Subcutaneous adipose tissue (tissue), 4 donors: ENCODE data around the gene CYS1. TPM values are rescaled to one million over a fixed set of nuclear protein-coding genes. Genes with fewer than 3 reads are reported as not detected.

Source experiments
- CTCF ChIP-seq: fragments of 450-650 bp; IDR thresholded peaks from one replicate; pipeline ENCODE4 v1.5.1; 2016; ENCODE audit warnings: low read depth, mild to moderate bottlenecking, control low read depth, antibody characterized with exemption, moderate library complexity
- total RNA-seq, 4 donors: library from RNA; depleted of rRNA; stranded (reverse); fragments of >200 nt; gene quantifications; one replicate each; pipeline ENCODE4 v1.1.0, GENCODE V29; 2016

Gene CYS1
- total RNA-seq, 4 donors from 2014 or later = 1.1 to 2.4 (median 1.4) TPM; not detected in 1

DNA sequence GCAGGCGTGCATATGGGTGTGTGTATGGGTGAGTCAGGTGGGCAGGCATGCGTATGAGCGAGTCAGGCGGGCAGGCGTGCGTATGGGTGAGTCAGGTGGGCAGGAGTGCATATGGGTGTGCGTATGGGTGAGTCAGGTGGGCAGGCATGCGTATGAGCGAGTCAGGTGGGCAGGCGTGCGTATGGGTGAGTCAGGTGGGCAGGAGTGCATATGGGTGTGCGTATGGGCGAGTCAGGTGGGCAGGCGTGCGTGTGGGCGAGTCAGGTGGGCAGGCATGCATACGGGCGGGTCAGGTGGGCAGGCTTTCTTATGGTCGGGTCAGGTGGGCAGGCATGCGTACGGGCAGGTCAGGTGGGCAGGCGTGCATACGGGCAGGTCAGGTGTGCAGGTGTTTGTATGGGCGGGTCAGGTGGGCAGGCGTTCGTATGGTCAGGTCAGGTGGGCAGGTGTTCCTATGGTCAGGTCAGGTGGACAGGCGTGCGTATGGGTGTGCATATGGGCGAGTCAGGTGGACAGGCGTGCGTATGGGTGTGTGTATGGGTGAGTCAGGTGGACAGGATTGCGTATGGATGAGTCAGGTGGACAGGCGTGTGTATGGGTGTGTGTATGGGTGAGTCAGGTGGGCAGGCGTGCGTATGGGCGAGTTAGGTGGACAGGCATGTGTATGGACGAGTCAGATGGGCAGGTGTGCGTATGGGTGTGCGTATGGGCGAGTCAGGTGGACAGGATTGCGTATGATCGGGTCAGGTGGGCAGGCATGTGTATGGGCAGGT is 65.6 kb downstream of the CYS1 start:
- no peak for TF ChIP-seq CTCF

DNA sequence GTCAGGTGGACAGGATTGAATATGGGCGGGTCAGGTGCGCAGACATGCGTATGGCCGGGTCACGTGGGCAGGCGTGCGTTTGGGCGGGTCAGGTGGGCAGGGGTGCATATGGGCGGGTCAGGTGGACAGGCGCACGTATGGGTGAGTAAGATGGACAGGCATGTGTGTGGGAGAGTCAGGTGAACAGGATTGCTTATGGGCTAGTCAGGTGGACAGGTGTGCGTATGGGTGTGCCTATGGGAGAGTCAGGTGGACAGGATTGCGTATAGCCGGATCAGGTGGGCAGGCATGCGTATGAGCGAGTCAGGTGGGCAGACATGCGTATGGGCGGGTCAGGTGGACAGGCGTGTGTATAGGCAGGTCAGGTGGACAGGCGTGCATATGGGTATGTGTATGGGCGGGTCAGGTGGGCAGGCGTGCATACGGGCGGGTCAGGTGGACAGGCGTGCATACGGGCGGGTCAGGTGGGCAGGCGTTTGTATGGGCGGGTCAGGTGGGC is 67.2 kb downstream of the CYS1 start:
- no peak for TF ChIP-seq CTCF

DNA sequence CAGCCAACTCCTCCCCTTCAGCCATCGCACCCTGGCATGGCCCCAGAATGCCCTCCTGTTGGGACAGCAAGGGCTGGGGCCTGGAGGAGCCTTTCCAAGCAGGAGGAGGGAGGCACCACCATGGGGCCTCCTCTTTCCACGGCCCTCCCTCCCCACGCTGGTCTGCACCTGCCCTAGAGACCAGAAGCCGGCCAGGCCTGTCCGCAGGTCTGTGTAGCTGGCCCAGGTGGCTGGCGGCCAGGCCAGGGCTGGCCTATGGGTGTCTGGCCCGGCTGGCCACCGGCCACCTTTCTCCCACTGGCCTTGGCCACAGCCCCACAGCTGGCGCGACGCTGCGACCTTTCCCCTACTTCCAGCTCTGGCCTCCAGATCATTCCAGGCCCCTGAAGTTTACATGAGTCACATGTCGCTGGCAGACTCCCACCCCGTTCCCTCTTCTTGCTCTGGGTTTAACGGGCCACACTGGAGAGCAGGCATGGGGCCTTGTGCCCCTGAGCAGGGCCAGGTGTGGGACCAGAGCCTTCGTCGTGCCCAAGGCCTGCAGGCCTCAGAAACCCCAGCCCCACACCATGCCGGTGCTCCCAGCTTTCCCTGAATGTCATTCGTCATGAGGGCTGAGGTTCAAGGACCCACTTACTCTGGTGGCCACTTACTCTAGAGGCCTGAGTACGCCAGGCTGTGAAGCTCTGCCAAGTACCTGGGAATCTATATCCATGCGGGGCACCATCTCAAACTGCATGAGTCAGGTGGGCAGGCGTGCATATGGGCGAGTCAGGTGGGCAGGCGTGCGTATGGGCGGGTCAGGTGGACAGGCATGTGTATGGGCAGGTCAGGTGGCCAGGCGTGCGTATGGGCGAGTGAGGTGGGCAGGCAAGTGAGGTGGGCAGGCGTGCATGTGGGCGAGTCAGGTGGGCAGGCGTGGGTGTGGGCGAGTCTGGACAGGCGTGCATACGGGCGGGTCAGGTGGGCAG is 70.1 kb downstream of the CYS1 start:
- no peak for TF ChIP-seq CTCF

GRCh38 chr2:10009271-10009810 is 70.9 kb downstream of the CYS1 start:
- no peak for TF ChIP-seq CTCF

- TF ChIP-seq CTCF = no peak
These were observed 71.4 kb downstream of the CYS1 start for GRCh38 chr2:10008809-10009176.

DNA sequence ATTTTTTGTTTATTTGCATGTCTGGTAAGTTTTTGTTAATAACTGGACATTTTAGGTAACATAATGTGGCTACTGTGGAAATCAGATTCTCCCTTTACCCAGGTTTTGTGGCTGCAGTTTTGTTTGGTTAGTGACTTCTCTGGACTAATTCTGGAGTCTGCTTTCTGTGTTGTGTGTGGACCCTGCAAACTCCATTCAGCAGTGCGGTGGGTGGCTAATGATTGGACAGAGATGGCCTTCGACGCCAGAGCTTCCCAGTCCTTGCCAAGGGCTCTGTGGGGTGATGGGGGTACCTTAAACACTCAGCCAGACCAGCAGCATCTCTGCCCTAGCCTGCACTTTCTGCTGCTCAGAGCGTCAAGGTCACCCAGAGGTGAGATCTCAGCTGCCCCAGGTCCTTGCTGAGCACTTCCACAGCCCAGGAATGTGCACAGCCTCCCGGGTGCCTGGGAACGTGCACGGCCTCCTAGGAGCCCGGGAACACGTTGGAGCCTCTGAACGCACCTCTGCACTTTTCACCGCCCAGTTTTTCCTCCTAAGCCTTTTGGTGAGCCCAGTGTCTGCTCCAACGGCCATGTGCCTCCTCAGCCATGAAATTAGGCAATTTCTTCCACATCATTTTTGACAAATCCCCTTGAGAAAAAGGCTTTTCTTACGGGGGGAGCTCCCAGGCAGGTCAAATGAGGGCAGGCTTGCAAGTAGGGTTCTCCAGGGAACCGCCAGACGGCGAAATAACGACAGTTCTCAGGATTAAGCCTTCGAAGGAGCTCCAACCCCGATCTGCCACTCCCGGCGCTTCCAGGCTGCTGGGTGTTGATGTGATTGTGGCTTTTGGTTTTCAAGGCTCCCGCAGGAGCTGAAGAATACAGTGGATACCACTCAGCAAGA is 72.0 kb downstream of the CYS1 start:
- TF ChIP-seq CTCF = no peak
